Measurements from ENCODE around the gene SHROOM4.

Gene SHROOM4

DNA sequence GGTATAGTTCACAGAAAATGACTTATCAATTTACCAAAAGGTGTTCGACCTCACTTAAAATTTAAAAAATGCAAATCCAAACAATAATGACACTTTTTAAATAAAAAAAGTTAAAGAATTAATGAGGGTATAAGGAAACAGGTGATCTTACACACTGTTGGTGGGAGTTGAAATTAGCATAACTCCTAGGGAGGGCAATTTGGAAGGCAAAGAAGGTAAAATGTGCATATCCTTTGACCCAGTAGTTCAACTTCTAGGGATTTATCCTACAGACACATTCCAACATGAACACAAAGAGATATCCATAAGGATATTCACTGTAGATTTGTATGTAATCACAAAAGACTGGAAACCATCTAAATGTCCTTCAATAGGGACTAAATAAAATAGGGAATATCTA, 199.5 kb downstream of the SHROOM4 start:
- DNase-seq: no peak

DNA sequence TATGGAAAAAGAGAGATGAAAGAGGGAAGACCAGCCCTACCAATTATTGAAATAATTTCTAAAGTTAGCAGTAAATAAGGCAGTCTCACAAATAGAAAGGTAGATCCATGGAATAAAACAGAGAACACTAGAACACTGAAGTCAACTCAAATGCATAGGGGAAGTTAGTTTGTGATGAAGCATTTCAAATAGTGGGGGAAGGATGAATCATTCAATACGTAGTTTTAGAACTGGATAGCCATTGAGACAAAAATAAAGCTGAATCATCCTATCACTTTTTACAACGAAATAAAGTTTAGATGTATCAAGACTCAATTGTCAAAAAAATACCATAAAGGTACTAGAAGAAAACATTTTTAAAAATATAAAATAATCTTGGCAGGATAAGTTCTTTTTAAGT, 200.1 kb downstream of the SHROOM4 start:
- no peak for DNase-seq

DNA sequence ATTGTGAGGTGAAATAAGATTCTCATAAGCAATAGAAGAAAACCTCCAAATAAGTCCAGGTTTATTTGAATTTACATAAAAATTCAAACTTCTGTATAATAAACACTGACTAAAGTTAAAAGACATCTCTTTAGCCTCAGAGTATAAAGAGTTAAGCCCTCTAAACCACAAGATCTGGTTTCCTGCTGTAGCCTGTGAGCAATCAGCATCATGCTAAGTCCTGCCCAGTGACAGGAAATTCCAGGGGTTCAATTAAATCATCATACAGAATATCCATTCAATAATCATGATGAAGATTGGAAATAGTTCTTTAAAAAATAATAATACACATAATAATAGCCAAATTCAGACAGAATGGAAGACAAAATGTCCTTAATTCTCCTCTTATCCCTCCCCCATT, 204.2 kb downstream of the SHROOM4 start:
- DNase-seq: no peak

DNA sequence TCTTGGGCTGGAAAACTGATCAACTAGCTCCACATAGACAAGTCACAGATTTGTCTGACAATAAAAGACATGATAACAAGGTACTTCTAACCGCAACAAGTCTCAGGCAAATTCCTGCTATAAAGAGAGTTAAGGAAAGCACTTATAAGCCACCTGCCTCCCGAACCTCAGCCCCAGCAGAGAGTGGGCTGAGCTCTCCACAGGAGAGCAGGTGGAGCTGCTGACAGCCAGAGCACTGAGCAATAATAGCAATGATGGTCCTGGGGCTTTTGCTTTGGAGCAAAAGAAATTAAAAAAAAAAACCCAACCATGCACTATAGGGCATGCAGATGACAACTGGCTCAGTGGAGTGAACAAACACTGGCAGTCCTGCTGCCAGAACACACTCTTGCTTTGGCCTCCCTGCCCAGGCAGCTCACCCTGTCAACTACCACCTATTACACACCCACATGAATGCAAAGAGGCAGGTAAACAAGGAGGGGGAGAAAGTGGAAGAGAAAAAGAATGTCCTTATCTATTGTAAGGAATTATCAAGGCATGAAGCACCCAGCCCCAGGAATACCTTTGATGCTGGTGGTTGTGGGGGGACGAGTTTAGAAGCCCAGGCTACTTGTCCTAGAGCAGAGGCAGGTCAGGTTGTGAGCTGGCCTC, 207.6 kb downstream of the SHROOM4 start:
- DNase-seq: no peak

DNA sequence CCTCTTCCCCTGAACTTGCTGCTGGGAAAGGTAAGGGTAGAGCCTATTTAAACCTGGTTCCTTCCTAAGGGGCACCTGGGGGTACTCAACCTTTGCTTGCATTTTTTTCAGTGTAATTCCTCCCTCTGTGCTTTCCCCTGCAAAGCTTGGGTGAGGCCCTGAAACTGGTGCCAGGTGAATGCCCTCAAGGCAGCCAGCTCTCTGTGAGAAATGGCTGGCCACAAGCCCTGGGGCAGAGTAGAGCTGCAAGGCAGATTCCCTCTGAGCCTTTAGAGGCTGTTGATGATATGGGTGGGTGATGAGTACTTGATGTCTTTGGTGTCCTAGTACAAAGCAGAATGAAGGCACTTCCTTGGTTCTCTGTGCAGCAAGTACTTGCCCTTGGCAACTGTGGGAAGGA, 217.9 kb downstream of the SHROOM4 start:
- DNase-seq: no peak

DNA sequence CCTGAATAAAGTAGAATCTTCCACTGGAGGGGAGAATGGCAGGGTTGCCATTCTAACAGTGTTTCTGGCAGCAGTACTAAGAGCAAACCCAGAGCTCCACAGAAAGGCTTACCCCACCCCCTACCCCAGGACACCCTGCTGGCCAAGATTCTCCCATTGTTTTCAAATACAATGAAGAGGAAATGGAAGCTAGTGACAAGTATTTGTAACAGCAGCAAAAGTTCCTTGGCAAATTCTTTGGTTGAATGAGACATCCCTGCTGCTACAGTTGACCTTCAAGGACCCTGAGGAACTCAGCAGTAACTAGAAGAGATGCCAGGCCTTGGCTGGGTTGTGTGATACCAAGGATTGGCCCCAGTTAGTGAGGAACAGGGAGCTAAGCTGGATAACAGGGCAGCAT, 219.2 kb downstream of the SHROOM4 start:
- DNase-seq: no peak

DNA sequence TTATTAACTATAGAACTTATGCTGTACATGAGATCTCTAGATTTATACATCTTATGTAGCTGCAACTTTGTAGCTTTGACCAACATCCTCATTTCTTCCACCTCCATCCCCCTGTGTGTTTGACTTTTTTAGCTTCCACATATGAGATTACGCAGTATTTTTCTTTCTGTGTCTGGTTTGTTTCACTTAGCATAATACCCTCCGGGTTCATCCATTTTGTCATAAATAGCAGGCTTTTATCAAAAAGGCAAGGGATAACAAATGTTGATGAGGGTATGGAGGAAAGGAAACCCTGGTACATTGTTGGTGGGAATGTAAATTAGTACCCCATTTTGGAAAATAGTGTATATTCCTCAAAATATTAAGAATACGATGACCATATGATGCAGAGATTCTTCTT, 227.0 kb downstream of the SHROOM4 start:
- DNase-seq: no peak

DNA sequence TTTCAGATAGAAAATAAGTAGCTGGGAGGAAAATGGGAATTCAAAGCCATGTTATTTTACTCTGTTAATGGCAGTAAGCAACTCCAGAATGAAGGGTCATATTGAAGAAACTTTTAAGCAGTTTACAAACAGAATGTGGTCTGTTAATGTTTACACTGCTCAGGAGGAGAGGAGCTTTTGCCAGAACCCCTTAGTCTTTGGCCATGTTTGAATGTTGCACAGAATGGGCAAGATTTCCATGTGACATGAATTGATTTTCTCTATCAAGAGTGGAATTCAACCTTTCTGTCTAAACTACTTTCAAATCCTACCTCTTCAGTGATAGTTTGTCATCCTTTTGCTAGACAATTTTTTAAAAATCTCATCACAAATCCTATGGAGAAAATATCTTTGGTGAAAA, 227.6 kb downstream of the SHROOM4 start:
- no peak for DNase-seq

DNA sequence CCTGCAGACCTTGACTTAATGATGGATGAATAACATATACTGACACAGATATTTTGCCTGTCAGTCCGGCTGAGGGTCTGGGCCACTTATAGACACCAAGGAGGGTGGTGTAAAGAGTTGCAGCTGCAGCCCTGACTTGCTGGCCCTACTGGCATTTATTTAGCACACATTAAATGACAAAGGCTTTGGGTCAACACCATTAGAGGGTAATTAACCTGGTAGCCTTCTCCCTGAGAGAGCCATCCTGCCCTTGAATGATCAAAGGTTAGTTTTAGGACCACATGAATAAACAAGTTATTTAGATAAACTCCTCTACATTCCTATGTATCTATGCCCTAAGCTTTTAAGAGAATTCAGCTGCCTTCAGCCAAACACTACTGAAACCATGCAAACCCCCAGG, 232.6 kb downstream of the SHROOM4 start:
- DNase-seq: no peak

DNA sequence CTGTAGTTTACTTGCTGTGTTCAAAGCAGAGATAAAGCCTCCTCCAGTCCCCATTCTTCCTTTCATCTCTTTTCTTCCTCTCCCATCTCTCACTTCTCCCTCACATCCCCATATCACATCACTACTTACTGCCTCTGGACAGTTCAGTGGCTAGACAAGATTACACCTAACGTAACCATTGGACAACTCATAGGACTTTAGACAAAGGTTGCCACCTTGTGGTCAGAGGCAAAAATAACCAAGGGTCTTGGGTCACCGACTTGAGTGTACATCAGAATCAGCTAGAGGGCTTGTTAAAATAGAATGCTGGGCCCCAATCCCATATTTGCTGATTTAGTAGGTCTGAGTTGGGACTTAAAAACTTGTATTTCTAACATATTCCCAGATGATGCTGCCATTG, 234.0 kb downstream of the SHROOM4 start:
- peak; percentile 3 for DNase-seq

DNA sequence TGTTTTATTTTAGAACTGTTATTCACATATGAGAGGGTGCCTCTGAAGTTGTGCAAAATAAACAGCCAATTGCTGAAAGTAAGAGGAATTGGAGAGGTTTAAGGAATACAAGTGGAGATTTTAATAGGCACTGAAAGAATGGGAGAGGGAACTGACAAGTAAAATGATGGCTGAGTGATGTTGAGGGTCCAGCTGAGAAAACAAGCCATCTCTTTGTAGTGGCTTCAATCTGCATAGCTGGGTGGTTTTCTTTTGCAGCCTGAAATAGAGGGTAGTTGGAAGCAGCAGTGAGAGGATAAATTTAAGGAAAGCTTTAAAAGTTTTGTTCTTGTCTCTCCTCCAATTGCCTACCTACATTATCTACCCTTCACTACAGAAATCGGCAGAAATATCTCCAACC, 236.7 kb downstream of the SHROOM4 start:
- no peak for DNase-seq

DNA sequence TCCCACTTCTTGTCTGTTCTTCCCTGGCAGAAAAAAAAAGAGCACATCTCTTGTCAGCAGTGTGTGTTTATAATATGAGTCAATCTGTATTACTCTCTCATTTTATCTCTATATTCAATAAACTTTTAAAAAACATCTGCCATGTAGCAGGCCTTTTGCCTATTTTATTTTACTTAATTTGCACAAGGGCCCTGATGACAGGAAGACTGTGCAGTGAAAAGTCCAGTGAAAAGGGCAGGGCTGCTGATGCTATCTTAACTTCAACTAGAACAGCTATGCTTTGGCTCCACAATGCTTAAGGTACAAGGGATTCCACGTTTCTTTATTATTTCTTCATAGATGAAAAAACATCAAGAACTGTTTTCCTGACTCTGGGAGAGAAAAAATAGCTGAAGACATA, 246.4 kb downstream of the SHROOM4 start:
- DNase-seq: no peak

DNA sequence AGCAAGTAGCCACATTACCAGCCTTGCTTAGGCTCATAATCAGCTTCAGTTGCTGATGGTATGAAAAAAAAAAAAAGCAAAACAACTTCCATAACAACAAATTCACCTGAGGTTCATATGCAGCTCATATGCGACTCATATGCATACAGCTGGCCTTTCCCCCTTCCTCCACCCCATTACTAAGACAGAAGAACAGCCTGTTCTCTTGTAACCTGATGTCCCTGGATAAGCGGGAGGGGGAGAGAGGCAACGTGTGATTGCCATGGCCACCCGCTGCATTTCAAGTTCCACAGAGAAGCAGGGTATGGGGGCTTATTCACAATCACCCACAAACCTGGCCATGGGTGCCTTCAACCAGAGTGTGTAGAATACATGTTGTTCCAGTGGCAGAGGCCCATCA, 248.3 kb downstream of the SHROOM4 start:
- no peak for DNase-seq

All from stimulated activated CD4-positive, alpha-beta T cell treated with anti-CD3 and anti-CD28 coated beads, Interleukin-1b, Interleukin-23, amount 100 ng/mL, for 48 hours (primary cell).